HCT116 (cell line): Measurements from ENCODE around the gene CUX1. TPM values are rescaled to one million over a fixed set of nuclear protein-coding genes. Genes with fewer than 3 reads are reported as not detected.

Experiments used
- ATAC-seq: fragments of 200-7000 bp; cut with Tn5 transposase; 2 replicates; pipeline ENCODE4 v1.9.1; 2020; ENCODE audit warnings: mild to moderate bottlenecking, moderate library complexity
- BruUV-seq: library from RNA; stranded (reverse); fragments of 400-500 nt; replicated peaks from 2 replicates; lab custom pipeline; 2021; lab: Mats Ljungman, UMichigan
- CTCF ChIA-PET: fragments of 300-600 bp; sonication (Branson Sonifier 250); formaldehyde crosslinking; loops from one replicate; lab custom pipeline; 2021; ENCODE audit warnings: antibody characterized with exemption; lab: Charles Lee
- POLR2A ChIA-PET: fragments of 300-600, 350-600 bp; sonication (Branson Sonifier 250); formaldehyde crosslinking; loops from one replicate; lab custom pipeline; 2021; ENCODE audit warnings: antibody characterized with exemption; lab: Charles Lee
- RAD21 ChIA-PET, 2 experiments: fragments of 300-600 bp; sonication (Branson Sonifier 250); formaldehyde crosslinking; loops; one replicate each; lab custom pipeline; 2023; ENCODE audit warnings: low total read pairs in 2 of 2; ENCODE audit not compliant: uncharacterized antibody in 2 of 2, unreplicated experiment in 2 of 2, low non-redundant PET in 1 of 2; lab: Charles Lee
- DNase-seq: peaks from one replicate; pipeline ENCODE4 v3.0.0-alpha.2; 2010; ENCODE audit warnings: low read depth, low spot score
- H2AFZ ChIP-seq: fragments of 200-600 bp; shearing (Covaris generic), sonication (generic); 2 replicates; pipeline ENCODE4 v1.6.1; 2017; ENCODE audit warnings: low read depth, mixed run types, mixed read lengths, antibody characterized with exemption, low read length; ENCODE audit not compliant: poor library complexity, severe bottlenecking
- H3K27ac ChIP-seq: 2 replicates; pipeline ENCODE4 v1.5.1; 2012; ENCODE audit warnings: low read depth, low read length
- H3K27me3 ChIP-seq: fragments of 200-600 bp; sonication (generic); 2 replicates; pipeline ENCODE4 v1.6.1; 2016; ENCODE audit warnings: mixed run types, low read length, mixed read lengths; ENCODE audit not compliant: insufficient read depth
- H3K36me3 ChIP-seq, 2 experiments: fragments of 200-500 bp in 1 of 2; fragments of 200-600 bp in 1 of 2; sonication (Bioruptor generic) in 1 of 2; sonication (generic) in 1 of 2; 2 replicates each; pipeline versions ENCODE4 v1.5.1 to v1.6.1; 2014 to 2016; ENCODE audit warnings: low read length in 2 of 2, inconsistent platforms in 1 of 2, mixed read lengths in 1 of 2, mixed run types in 1 of 2; ENCODE audit not compliant: insufficient read depth in 2 of 2, control insufficient read depth in 1 of 2
- H3K4me1 ChIP-seq, 2 experiments: fragments of 200-600 bp in 1 of 2; sonication (generic) in 1 of 2; 2 replicates each; pipeline versions ENCODE4 v1.5.1 to v1.6.1; 2012 to 2017; ENCODE audit warnings: low read length in 2 of 2, inconsistent platforms in 1 of 2, mild to moderate bottlenecking in 1 of 2, mixed read lengths in 1 of 2, mixed run types in 1 of 2, moderate library complexity in 1 of 2; ENCODE audit not compliant: insufficient read depth in 2 of 2, control insufficient read depth in 1 of 2
- H3K4me2 ChIP-seq: fragments of 200-600 bp; sonication (generic); 2 replicates; pipeline ENCODE4 v1.6.1; 2017; ENCODE audit warnings: mixed run types, low read length, mixed read lengths
- H3K4me3 ChIP-seq, 2 experiments: fragments of 200-600 bp in 1 of 2; sonication (generic) in 1 of 2; replicated peaks in 1 of 2; 2 replicates each; pipeline ENCODE4 v1.5.1; 2011 to 2016; ENCODE audit warnings: low read length in 2 of 2, control low read depth in 1 of 2, low read depth in 1 of 2, mild to moderate bottlenecking in 1 of 2, mixed read lengths in 1 of 2, mixed run types in 1 of 2
- H3K79me2 ChIP-seq: fragments of 200-600 bp; sonication (generic); 2 replicates; pipeline ENCODE4 v1.6.1; 2017; ENCODE audit warnings: mild to moderate bottlenecking, mixed run types, low read length, moderate library complexity, mixed read lengths; ENCODE audit not compliant: insufficient read depth
- H3K9ac ChIP-seq: fragments of 200-600 bp; sonication (generic); 2 replicates; pipeline ENCODE4 v1.6.1; 2016; ENCODE audit warnings: low read length, mixed read lengths
- H3K9me2 ChIP-seq: fragments of 200-600 bp; sonication (generic), shearing (Covaris generic); 2 replicates; pipeline ENCODE4 v1.6.1; 2017; ENCODE audit warnings: mixed run types, mild to moderate bottlenecking, moderate library complexity; ENCODE audit not compliant: insufficient read depth
- H3K9me3 ChIP-seq, 2 experiments: fragments of 200-500 bp in 1 of 2; fragments of 200-600 bp in 1 of 2; sonication (Bioruptor generic) in 1 of 2; sonication (generic) in 1 of 2; 2 replicates each; pipeline ENCODE4 v1.6.1; 2014 to 2017; ENCODE audit warnings: low read length in 2 of 2, mixed read lengths in 2 of 2, inconsistent platforms in 1 of 2, low read depth in 1 of 2, mild to moderate bottlenecking in 1 of 2, mixed run types in 1 of 2, moderate library complexity in 1 of 2; ENCODE audit not compliant: control insufficient read depth in 1 of 2, insufficient read depth in 1 of 2
- H4K20me1 ChIP-seq: fragments of 200-600 bp; sonication (generic), shearing (Covaris generic); 2 replicates; pipeline ENCODE4 v1.6.1; 2017; ENCODE audit warnings: mixed run types, mild to moderate bottlenecking, moderate library complexity; ENCODE audit not compliant: insufficient read depth
- ELF1 ChIP-seq: IDR thresholded peaks from 2 replicates; pipeline ENCODE4 v1.6.1; 2012; ENCODE audit warnings: low read depth, borderline replicate concordance
- EZH2phosphoT487 ChIP-seq: fragments of 200-600 bp; IDR thresholded peaks from 2 replicates; pipeline ENCODE4 v1.6.1; 2018; ENCODE audit warnings: antibody characterized with exemption, borderline replicate concordance
- JUND ChIP-seq: IDR thresholded peaks from 2 replicates; pipeline ENCODE4 v1.6.1; 2012
- POLR2A ChIP-seq: IDR thresholded peaks from 2 replicates; pipeline ENCODE4 v1.7.0; 2011; ENCODE audit warnings: borderline replicate concordance; ENCODE audit not compliant: insufficient read depth, insufficient read length; ENCODE audit errors: extremely low read depth
- POLR2AphosphoS5 ChIP-seq: IDR thresholded peaks from 2 replicates; pipeline ENCODE4 v1.6.1; 2011; ENCODE audit warnings: mild to moderate bottlenecking, low read depth, low read length, moderate library complexity
- SIN3A ChIP-seq: IDR thresholded peaks from 2 replicates; pipeline ENCODE4 v1.6.1; 2012; ENCODE audit warnings: low read depth
- SP1 ChIP-seq: IDR thresholded peaks from 2 replicates; pipeline ENCODE4 v1.6.1; 2012; ENCODE audit warnings: low read depth
- TCF7L2 ChIP-seq: IDR thresholded peaks from 2 replicates; pipeline ENCODE4 v1.7.0; 2011; ENCODE audit warnings: borderline replicate concordance, inconsistent platforms; ENCODE audit not compliant: insufficient read depth, insufficient read length; ENCODE audit errors: extremely low read depth
- YY1 ChIP-seq: IDR thresholded peaks from 2 replicates; pipeline ENCODE4 v1.6.1; 2011; ENCODE audit warnings: low read length, low read depth, moderate library complexity, mild to moderate bottlenecking; ENCODE audit not compliant: insufficient replicate concordance; ENCODE audit errors: extremely low read depth
- ZFX ChIP-seq: fragments of 450-650 bp; IDR thresholded peaks from 2 replicates; pipeline ENCODE4 v1.6.1; 2017
- ZNF274 ChIP-seq: fragments of 200-500 bp; sonication (Bioruptor generic); IDR thresholded peaks from 2 replicates; pipeline ENCODE4 v1.6.1; 2014; ENCODE audit warnings: mild to moderate bottlenecking, low read depth, low read length, inconsistent platforms
- intact Hi-C: fragments of 100-400 bp; cut with micrococcal nuclease; formaldehyde crosslinking; loops from 2 replicates; pipeline ENCODE4 v1.10.0; 2022
- total RNA-seq: library from RNA; stranded (reverse); gene quantifications from one replicate; pipeline ENCODE4 v1.2.1, GENCODE V29; 2021; ENCODE audit not compliant: unreplicated experiment
- TF ChIP-seq, protein P1 (sequence below): IDR thresholded peaks from 2 replicates; pipeline ENCODE4 v1.6.1; 2012; ENCODE audit warnings: low read depth
- TF ChIP-seq, protein P2 (sequence below): IDR thresholded peaks from 2 replicates; pipeline ENCODE4 v1.6.1; 2012

CUX1 gene
- total RNA-seq, 1 experiment from 2014 or later, result 68.9 TPM

DNA sequence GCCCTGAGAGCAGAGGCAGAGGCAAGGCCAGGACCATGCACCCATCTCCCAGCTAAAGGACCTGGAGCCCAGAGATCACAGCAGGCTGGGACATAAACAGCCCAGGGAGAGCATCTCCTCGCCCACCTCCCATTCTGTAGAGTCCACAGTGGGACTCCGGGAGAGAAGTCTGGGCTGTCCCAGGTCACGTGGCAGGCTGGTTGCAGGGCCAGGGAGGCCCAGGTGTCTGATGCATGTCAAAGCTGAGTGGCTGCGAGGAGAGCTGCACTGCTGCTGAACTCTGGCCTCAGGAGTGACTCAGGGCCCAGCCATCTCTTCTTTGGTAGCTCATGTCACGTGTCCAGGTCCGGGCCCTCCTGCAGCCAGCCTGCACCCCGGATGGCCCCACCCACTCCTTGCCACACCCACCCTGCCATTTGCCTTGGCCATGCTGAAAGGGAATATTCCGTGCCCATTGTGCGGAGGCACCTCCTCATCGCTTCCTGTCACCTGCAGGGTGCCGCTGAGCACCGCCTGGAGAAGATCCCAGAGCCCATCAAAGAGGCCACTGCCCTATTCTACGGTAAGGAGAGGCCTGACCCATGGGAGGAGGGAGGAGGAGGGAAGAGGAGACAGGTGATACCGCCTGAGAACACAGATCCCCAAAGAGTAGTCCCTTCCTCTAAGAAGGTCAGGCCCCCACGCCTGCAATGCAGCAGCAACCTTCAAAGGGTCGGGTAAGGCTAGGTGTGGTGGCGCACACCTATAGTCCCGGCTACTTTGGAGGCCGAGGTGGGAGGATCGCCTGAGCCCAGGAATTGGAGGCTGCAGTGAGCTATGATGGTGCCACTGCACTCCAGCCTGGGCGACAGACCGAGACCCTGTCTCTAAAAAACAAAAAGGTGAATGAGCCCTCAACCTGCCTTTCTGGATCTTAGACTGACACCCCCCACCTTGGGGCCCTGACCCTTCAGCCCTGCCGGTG lies 456.6 kb downstream of the CUX1 start:
- intact Hi-C loops, result loop anchor here (5.0 kb wide), 2 partner anchors 587 to 912 kb away; partner anchors contain the start of gene COL26A1
- H3K9me2 ChIP-seq, result no peaks in the 10 kb centered on the region
- H3K27ac ChIP-seq, result peak overlapping the region; percentile 83
- H3K9me3 ChIP-seq, result no peaks in the 10 kb centered on the region
- no peaks in the 10 kb centered on the region for H3K79me2 ChIP-seq
- DNase-seq, result peak; percentile 83
- BruUV-seq, result TSS peak; percentile 68
- no peaks in the 10 kb centered on the region for H3K27me3 ChIP-seq
- peak; percentile 90 for ATAC-seq
- POLR2A ChIA-PET, result interaction anchor here (0.6 kb wide), 1 partner anchor 731 kb away, joined by 3 read pairs; no protein-coding TSS in a partner anchor
- no peaks in the 10 kb centered on the region for H3K36me3 ChIP-seq
- RAD21 ChIA-PET, result interaction anchor here (0.5 to 3.8 kb wide), 4 partner anchors 199 to 732 kb away, joined by 3 to 15 read pairs (median 4); no protein-coding TSS in a partner anchor
- peak overlapping the region; percentile 81 for H3K4me2 ChIP-seq
- peaks cover 26 to 41% of the 10 kb centered on the region in 2 experiments for H3K4me1 ChIP-seq
- peak overlapping the region; percentile 53 for H3K9ac ChIP-seq
- CTCF ChIA-PET, result interaction anchor here (0.6 to 4.8 kb wide), 8 partner anchors 9 to 731 kb away, joined by 3 to 61 read pairs (median 4); no protein-coding TSS in a partner anchor
- peak overlapping the region; percentile 42 to 59 for H3K4me3 ChIP-seq
- H4K20me1 ChIP-seq, result no peaks in the 10 kb centered on the region
- TF ChIP-seq SP1 (no peak), POLR2AphosphoS5 (peak; percentile 43; the same call in 1 of the 2 replicates), YY1 (peak; percentile 46), ELF1 (no peak), ZNF274 (no peak)
- TF ChIP-seq, all 23 proteins: peak for 2
- no peak overlapping the region for H2AFZ ChIP-seq

DNA sequence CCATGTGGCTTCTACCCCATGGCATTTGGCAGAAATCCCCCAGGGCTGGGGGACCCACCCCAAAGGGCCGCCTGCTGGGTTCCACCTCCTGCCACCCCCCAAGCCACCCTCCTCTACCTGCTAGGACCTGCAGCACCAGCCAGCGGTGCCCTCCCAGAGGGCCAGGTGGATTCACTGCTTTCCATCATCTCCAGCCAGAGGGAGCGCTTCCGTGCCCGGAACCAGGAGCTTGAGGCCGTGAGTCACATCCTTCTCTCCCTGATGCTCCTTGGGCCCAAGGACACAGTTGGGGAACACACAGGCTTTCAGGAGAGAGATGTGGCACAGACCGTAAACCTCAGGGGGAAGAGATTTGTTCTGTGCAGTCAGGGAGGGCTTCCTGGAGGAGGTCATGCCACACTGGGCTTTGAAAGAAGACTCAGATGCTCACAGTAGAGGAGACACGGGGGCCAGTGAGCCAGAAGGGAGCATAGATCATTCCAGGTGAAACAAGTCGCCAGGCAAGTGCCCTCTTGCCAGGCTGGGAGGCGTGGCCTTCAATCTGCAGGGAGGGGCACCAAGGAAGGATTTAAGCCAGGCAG lies 457.8 kb downstream of the CUX1 start:
- Histone ChIP-seq H3K4me2 (peak overlapping the region; percentile 81), H3K79me2 (no peaks in the 10 kb centered on the region)
- TF ChIP-seq EZH2phosphoT487 (no peak), SIN3A (no peak), SP1 (no peak), JUND (no peak), TCF7L2 (no peak), POLR2A (no peak), ZFX (no peak)
- TF ChIP-seq, protein P1, sequence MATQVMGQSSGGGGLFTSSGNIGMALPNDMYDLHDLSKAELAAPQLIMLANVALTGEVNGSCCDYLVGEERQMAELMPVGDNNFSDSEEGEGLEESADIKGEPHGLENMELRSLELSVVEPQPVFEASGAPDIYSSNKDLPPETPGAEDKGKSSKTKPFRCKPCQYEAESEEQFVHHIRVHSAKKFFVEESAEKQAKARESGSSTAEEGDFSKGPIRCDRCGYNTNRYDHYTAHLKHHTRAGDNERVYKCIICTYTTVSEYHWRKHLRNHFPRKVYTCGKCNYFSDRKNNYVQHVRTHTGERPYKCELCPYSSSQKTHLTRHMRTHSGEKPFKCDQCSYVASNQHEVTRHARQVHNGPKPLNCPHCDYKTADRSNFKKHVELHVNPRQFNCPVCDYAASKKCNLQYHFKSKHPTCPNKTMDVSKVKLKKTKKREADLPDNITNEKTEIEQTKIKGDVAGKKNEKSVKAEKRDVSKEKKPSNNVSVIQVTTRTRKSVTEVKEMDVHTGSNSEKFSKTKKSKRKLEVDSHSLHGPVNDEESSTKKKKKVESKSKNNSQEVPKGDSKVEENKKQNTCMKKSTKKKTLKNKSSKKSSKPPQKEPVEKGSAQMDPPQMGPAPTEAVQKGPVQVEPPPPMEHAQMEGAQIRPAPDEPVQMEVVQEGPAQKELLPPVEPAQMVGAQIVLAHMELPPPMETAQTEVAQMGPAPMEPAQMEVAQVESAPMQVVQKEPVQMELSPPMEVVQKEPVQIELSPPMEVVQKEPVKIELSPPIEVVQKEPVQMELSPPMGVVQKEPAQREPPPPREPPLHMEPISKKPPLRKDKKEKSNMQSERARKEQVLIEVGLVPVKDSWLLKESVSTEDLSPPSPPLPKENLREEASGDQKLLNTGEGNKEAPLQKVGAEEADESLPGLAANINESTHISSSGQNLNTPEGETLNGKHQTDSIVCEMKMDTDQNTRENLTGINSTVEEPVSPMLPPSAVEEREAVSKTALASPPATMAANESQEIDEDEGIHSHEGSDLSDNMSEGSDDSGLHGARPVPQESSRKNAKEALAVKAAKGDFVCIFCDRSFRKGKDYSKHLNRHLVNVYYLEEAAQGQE, result no peak
- TF ChIP-seq, protein P2, sequence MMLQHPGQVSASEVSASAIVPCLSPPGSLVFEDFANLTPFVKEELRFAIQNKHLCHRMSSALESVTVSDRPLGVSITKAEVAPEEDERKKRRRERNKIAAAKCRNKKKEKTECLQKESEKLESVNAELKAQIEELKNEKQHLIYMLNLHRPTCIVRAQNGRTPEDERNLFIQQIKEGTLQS, result no peak
- TF ChIP-seq, all 23 proteins: peak for 0
- H2AFZ ChIP-seq, result no peak overlapping the region
- H3K27ac ChIP-seq, result no peak overlapping the region; the same call in 1 of the 2 replicates
- intact Hi-C loops, result loop anchor here (5.0 kb wide), 1 partner anchor 177 kb away; no protein-coding TSS in a partner anchor
- H3K4me1 ChIP-seq, result peaks cover 26 to 46% of the 10 kb centered on the region in 2 experiments
- no peak overlapping the region for H3K4me3 ChIP-seq
- H3K36me3 ChIP-seq, result no peaks in the 10 kb centered on the region
- no TSS peak for BruUV-seq
- H3K27me3 ChIP-seq, result no peaks in the 10 kb centered on the region
- H4K20me1 ChIP-seq, result no peaks in the 10 kb centered on the region
- CTCF ChIA-PET, result no interaction called here
- POLR2A ChIA-PET, result no interaction called here
- DNase-seq, result no peak
- no peak for ATAC-seq
- H3K9me2 ChIP-seq, result no peaks in the 10 kb centered on the region
- peak overlapping the region; percentile 53; the same call in 1 of the 2 replicates for H3K9ac ChIP-seq
- RAD21 ChIA-PET, result no interaction called here
- no peaks in the 10 kb centered on the region for H3K9me3 ChIP-seq
